Measurements from ENCODE around the gene MOSMO. TPM values are rescaled to one million over a fixed set of nuclear protein-coding genes. Genes with fewer than 3 reads are reported as not detected.
A peak's percentile ranks its signal among the peaks of the same experiment; 100 is the strongest.

MOSMO gene
- total RNA-seq, 4 donors from 2014 or later: 8.4 to 68.5 (median 17.2) TPM

- WGBS, 2 donors (ENCODE audit: low coverage in 1 of 2): 69 to 74% methylated on average over 3 to 4 of the region's 4 CpGs
- H3K4me1 ChIP-seq: peaks cover 12 to 46% (median 23%) of the 10 kb centered on the region in 4 donors
Measured at GRCh38 chr16:22029632-22030031, 21.7 kb downstream of the MOSMO start.

GRCh38 chr16:22030087-22030812, 22.3 kb downstream of the MOSMO start:
- Histone ChIP-seq H3K4me3 (no peak overlapping the region), H3K9me3 (no peaks in the 10 kb centered on the region), H3K27me3 (no peaks in the 10 kb centered on the region), H3K4me1 (peaks cover 12 to 46% (median 23%) of the 10 kb centered on the region in 4 donors), H3K27ac (peak overlapping the region in 1 of 4 donors; percentile 27), H3K36me3 (no peaks in the 10 kb centered on the region)
- no peak for DNase-seq
- intact Hi-C loops (cut with DNase I; ENCODE audit: low total_unique reads): no loop called here
- no peak for TF ChIP-seq EP300 (IDR thresholded peaks at IDR 0.05; ENCODE audit: low read depth)
- TF ChIP-seq POLR2AphosphoS5 (IDR thresholded peaks at IDR 0.05): no peak
- TF ChIP-seq CTCF (IDR thresholded peaks at IDR 0.05): no peak
- TF ChIP-seq POLR2A (IDR thresholded peaks at IDR 0.05): no peak
- 77 to 83% methylated on average over 2 to 6 of the region's 6 CpGs for WGBS, 2 donors (ENCODE audit: low coverage in 1 of 2)
- in situ Hi-C loops (cut with MboI; ENCODE audit: low pct_ligation_motif_present in 1 of 4, low pct_unique_long_range_greater_than_20kb in 1 of 4, low sequenced_read_pairs in 3 of 4): no loop called here

More at GRCh38 chr16:22029632-22030031, 21.7 kb downstream of the MOSMO start:
- in situ Hi-C loops (cut with MboI; ENCODE audit: low pct_ligation_motif_present in 1 of 4, low pct_unique_long_range_greater_than_20kb in 1 of 4, low sequenced_read_pairs in 3 of 4) (no loop called here), intact Hi-C loops (cut with DNase I; ENCODE audit: low total_unique reads) (no loop called here)
- Histone ChIP-seq H3K27ac (peak overlapping the region in 1 of 4 donors; percentile 27), H3K36me3 (no peaks in the 10 kb centered on the region), H3K27me3 (no peaks in the 10 kb centered on the region), H3K4me3 (no peak overlapping the region), H3K9me3 (no peaks in the 10 kb centered on the region)
- DNase-seq: no peak
- TF ChIP-seq EP300 (IDR thresholded peaks at IDR 0.05; ENCODE audit: low read depth) (no peak), POLR2AphosphoS5 (IDR thresholded peaks at IDR 0.05) (no peak), CTCF (IDR thresholded peaks at IDR 0.05) (no peak), POLR2A (IDR thresholded peaks at IDR 0.05) (no peak)

- H3K27ac ChIP-seq: no peak overlapping the region
- TF ChIP-seq POLR2AphosphoS5 (IDR thresholded peaks at IDR 0.05): no peak
- TF ChIP-seq POLR2A (IDR thresholded peaks at IDR 0.05): no peak
- no peak for TF ChIP-seq EP300 (IDR thresholded peaks at IDR 0.05; ENCODE audit: low read depth)
- no peak for TF ChIP-seq CTCF (IDR thresholded peaks at IDR 0.05)
- no peaks in the 10 kb centered on the region for H3K27me3 ChIP-seq
- no peaks in the 10 kb centered on the region for H3K9me3 ChIP-seq
- intact Hi-C loops (cut with DNase I; ENCODE audit: low total_unique reads) (no loop called here), in situ Hi-C loops (cut with MboI; ENCODE audit: low pct_ligation_motif_present in 1 of 4, low pct_unique_long_range_greater_than_20kb in 1 of 4, low sequenced_read_pairs in 3 of 4) (no loop called here)
- DNase-seq: no peak
- peaks cover 7 to 41% (median 18%) of the 10 kb centered on the region in 4 donors for H3K4me1 ChIP-seq
- no peak overlapping the region for H3K4me3 ChIP-seq
- H3K36me3 ChIP-seq: no peaks in the 10 kb centered on the region
- 85 to 88% methylated on average over 2 of the region's 2 CpGs for WGBS, 2 donors (ENCODE audit: low coverage in 1 of 2)
Measured at GRCh38 chr16:22031483-22032083, 23.7 kb downstream of the MOSMO start.

- no peaks in the 10 kb centered on the region for H3K36me3 ChIP-seq
- H3K27me3 ChIP-seq: no peaks in the 10 kb centered on the region
- H3K4me3 ChIP-seq: no peak overlapping the region
- intact Hi-C loops (cut with DNase I; ENCODE audit: low total_unique reads) (no loop called here), in situ Hi-C loops (cut with MboI; ENCODE audit: low pct_ligation_motif_present in 1 of 4, low pct_unique_long_range_greater_than_20kb in 1 of 4, low sequenced_read_pairs in 3 of 4) (no loop called here)
- peaks cover 0 to 20% (median 5%) of the 10 kb centered on the region in 4 donors for H3K4me1 ChIP-seq
- H3K27ac ChIP-seq: no peak overlapping the region
- WGBS, 2 donors (ENCODE audit: low coverage in 1 of 2): 88 to 91% methylated on average over 2 to 3 of the region's 3 CpGs
- no peak for DNase-seq
- TF ChIP-seq POLR2A (IDR thresholded peaks at IDR 0.05) (no peak), POLR2AphosphoS5 (IDR thresholded peaks at IDR 0.05) (no peak), CTCF (IDR thresholded peaks at IDR 0.05) (no peak), EP300 (IDR thresholded peaks at IDR 0.05; ENCODE audit: low read depth) (no peak)
- H3K9me3 ChIP-seq: no peaks in the 10 kb centered on the region
Measured at GRCh38 chr16:22034503-22034902, 26.6 kb downstream of the MOSMO start.
